ENCODE results near the gene SEMA6A. TPM values are rescaled to one million over a fixed set of nuclear protein-coding genes. Genes with fewer than 3 reads are reported as not detected.

The SEMA6A gene
- total RNA-seq, 4 donors from 2014 or later, result 2.5 to 6.5 (median 2.7) TPM

DNA sequence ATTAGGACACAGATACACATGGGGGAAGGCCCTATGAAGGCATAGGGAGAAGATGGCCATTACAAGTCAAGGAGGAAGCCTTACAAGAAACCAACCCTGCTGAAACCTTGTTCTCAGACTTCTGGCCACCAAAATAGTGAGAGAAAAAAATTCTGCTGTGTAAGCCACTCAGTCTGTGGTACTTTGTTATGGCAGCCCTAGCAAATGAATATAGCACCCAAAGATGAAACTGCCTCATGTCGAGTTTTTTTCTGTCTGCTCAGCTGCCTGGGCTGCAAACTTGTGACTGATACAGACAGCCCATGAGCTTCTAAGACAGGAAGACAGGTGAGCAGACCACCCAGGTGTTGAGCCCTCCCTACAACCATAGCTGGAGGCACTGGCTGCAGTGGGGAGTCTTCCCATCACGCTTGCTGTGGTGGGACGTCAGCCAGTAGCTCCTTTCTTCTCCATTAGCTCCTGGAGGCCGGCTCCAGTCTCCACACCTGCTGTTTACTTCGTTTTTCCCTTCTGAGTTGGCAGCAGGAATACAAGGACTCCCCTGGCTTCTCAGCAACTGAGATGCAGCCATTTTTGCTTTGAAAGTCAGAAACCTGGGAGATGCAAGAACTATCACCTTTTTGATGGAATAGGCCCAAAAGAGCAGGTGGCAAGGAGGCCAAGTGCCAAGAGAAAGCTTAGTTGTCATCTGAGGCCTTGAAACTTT is 164.9 kb downstream of the SEMA6A start:
- no peak for TF ChIP-seq POLR2A (IDR thresholded peaks at IDR 0.05)
- TF ChIP-seq, protein P1, sequence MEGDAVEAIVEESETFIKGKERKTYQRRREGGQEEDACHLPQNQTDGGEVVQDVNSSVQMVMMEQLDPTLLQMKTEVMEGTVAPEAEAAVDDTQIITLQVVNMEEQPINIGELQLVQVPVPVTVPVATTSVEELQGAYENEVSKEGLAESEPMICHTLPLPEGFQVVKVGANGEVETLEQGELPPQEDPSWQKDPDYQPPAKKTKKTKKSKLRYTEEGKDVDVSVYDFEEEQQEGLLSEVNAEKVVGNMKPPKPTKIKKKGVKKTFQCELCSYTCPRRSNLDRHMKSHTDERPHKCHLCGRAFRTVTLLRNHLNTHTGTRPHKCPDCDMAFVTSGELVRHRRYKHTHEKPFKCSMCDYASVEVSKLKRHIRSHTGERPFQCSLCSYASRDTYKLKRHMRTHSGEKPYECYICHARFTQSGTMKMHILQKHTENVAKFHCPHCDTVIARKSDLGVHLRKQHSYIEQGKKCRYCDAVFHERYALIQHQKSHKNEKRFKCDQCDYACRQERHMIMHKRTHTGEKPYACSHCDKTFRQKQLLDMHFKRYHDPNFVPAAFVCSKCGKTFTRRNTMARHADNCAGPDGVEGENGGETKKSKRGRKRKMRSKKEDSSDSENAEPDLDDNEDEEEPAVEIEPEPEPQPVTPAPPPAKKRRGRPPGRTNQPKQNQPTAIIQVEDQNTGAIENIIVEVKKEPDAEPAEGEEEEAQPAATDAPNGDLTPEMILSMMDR (IDR thresholded peaks at IDR 0.05 in 4 of 5, conservative IDR thresholded peaks at IDR 0.05 in 1 of 5), result no peak
- H3K9me3 ChIP-seq, result no peaks in the 10 kb centered on the region
- H3K4me3 ChIP-seq, result no peak overlapping the region
- no peaks in the 10 kb centered on the region for H3K27me3 ChIP-seq
- peak overlapping the region in 3 of 4 donors; percentile 18 to 55 (median 40) for H3K27ac ChIP-seq
- peaks cover 23 to 26% of the 10 kb centered on the region in 2 donors for H3K4me1 ChIP-seq
- in situ Hi-C loops (cut with MboI; ENCODE audit: low sequenced_read_pairs in 4 of 4) (no loop called here), intact Hi-C loops (cut with DNase I; ENCODE audit: low total_unique reads) (no loop called here)
- DNase-seq, result no peak
- no peaks in the 10 kb centered on the region for H3K36me3 ChIP-seq
- peak; percentile 28 to 56 for ATAC-seq

DNA sequence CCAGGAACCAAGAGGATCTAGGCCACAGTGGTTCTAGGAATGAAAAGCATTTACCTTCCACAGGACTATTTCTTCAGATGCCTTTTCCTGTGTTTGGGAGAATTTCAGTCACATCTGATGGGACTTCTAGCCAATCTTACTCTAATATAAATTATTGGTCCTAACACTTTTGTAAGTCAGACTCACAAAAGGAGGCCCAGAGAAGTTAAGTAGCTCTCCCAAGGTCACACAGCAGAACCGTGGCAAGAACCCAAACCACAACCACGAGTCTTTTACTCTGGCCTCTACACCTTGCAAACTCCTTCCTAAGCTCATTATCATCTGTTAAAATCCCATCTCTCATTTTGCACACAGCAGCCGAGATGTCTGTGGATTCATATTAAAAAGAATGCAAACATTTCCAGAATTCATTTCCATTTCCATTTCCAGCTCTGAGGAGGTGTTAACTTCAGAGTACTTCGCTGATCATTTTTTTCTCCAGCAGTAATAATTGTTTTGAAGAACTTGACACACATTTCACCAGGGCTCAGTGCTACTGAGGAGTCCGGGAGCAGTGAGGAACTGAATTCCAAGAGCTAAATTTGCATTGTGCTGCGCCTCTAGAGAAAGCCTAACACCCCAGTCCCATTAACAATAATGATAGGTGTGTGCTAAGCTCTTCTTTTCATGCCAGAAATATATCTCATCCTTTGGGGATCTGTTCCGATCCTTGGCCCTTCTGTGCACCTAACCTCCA is 168.1 kb downstream of the SEMA6A start:
- no peak for DNase-seq
- in situ Hi-C loops (cut with MboI; ENCODE audit: low sequenced_read_pairs in 4 of 4) (no loop called here), intact Hi-C loops (cut with DNase I; ENCODE audit: low total_unique reads) (no loop called here)
- H3K27ac ChIP-seq, result no peak overlapping the region
- H3K4me3 ChIP-seq, result no peak overlapping the region
- H3K9me3 ChIP-seq, result no peaks in the 10 kb centered on the region
- no peaks in the 10 kb centered on the region for H3K36me3 ChIP-seq
- no peak for TF ChIP-seq POLR2A (IDR thresholded peaks at IDR 0.05)
- TF ChIP-seq, protein P1 (IDR thresholded peaks at IDR 0.05 in 4 of 5, conservative IDR thresholded peaks at IDR 0.05 in 1 of 5), result no peak
- no peak for ATAC-seq
- H3K27me3 ChIP-seq, result no peaks in the 10 kb centered on the region
- peaks cover 29 to 31% of the 10 kb centered on the region in 2 donors for H3K4me1 ChIP-seq

DNA sequence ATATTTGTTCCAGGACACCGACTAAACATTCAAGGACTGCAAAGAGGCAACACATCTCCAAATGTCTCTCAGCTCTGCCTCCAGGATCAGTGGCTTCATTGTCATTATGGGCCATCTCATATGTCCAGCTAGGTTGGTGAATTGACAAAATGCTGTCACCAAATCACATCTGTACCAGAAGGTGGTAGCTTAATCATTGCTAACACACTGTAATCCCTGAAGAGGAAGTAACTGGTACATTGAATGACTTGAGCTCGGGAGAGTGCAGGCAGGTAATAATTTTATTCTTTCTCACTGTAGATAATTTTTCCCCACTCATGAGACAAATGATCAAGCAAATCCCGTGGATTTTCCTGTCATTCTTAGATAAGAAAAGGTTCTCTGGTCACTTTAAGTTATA is 169.8 kb downstream of the SEMA6A start:
- peaks cover 12 to 15% of the 10 kb centered on the region in 2 donors for H3K4me1 ChIP-seq
- H3K4me3 ChIP-seq, result no peak overlapping the region
- no peak for TF ChIP-seq POLR2A (IDR thresholded peaks at IDR 0.05)
- TF ChIP-seq, protein P1 (IDR thresholded peaks at IDR 0.05 in 4 of 5, conservative IDR thresholded peaks at IDR 0.05 in 1 of 5), result no peak
- in situ Hi-C loops (cut with MboI; ENCODE audit: low sequenced_read_pairs in 4 of 4), result no loop called here
- no peak for DNase-seq
- no peaks in the 10 kb centered on the region for H3K27me3 ChIP-seq
- intact Hi-C loops (cut with DNase I; ENCODE audit: low total_unique reads), result no loop called here
- H3K27ac ChIP-seq, result no peak overlapping the region
- H3K9me3 ChIP-seq, result no peaks in the 10 kb centered on the region
- no peaks in the 10 kb centered on the region for H3K36me3 ChIP-seq
- ATAC-seq, result no peak

DNA sequence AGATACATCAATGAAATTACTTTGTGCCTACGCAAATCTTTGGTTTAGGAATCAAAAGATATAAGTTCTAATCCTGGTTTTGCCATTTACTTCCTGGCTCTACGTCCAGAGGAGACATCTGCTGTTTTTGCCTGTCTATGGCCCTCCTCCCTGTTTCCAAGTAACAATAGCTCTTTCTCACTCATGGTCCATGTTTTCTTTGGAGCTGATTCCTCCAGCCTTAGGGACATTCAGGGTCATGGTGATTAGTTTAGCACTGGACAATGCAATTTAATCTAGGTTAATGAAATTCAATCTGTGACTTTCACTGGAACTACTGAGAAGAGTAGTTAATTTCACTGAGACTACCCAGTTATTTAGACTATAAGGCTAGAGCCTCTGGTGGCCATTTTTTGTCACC is 170.6 kb downstream of the SEMA6A start:
- Histone ChIP-seq H3K4me1 (peaks cover 8 to 13% of the 10 kb centered on the region in 2 donors), H3K4me3 (no peak overlapping the region), H3K27ac (no peak overlapping the region), H3K9me3 (no peaks in the 10 kb centered on the region), H3K27me3 (no peaks in the 10 kb centered on the region), H3K36me3 (no peaks in the 10 kb centered on the region)
- DNase-seq, result no peak
- peak in 1 of 2 donors; percentile 49 for ATAC-seq
- TF ChIP-seq POLR2A (IDR thresholded peaks at IDR 0.05), result no peak
- TF ChIP-seq, protein P1 (IDR thresholded peaks at IDR 0.05 in 4 of 5, conservative IDR thresholded peaks at IDR 0.05 in 1 of 5), result peak in 1 of 5 experiments; percentile 12
- in situ Hi-C loops (cut with MboI; ENCODE audit: low sequenced_read_pairs in 4 of 4) (no loop called here), intact Hi-C loops (cut with DNase I; ENCODE audit: low total_unique reads) (no loop called here)

All from gastrocnemius medialis (tissue), 4 donors.